ENCODE data around the gene AGMAT.
"Not testable (repeated sequence)": the region's sequence is repeated elsewhere in the genome, so short reads cannot be mapped to it uniquely, and the experiment has no call there.

AGMAT gene

GRCh38 chr1:15610167-15610566, 25.3 kb upstream of the AGMAT start:
- no peak for DNase-seq (ENCODE audit: low spot score)
- TF ChIP-seq CTCF (conservative IDR thresholded peaks at IDR 0.05; ENCODE audit: low read depth) = no peak
- ChIA-PET CTCF (no interaction called here), POLR2A (ENCODE audit: low non-redundant PET) (no interaction called here)
- H3K27ac ChIP-seq = no peak overlapping the region; the same call in 1 of the 2 replicates

- DNase-seq (ENCODE audit: low spot score) = no peak
- POLR2A ChIA-PET (ENCODE audit: low non-redundant PET) = no interaction called here
- TF ChIP-seq CTCF (conservative IDR thresholded peaks at IDR 0.05; ENCODE audit: low read depth) = no peak
- H3K27ac ChIP-seq = no peak overlapping the region
- CTCF ChIA-PET = no interaction called here
Measured at GRCh38 chr1:15609631-15610030, 24.8 kb upstream of the AGMAT start.

GRCh38 chr1:15605398-15606383, 20.8 kb upstream of the AGMAT start:
- DNase-seq (ENCODE audit: low spot score) = no peak
- CTCF ChIA-PET = interaction anchor here (0.7 kb wide), 1 partner anchor 136 kb away, joined by 3 read pairs; no protein-coding TSS in a partner anchor
- POLR2A ChIA-PET (ENCODE audit: low non-redundant PET) = interaction anchor here (0.7 kb wide), 1 partner anchor 47 kb away, joined by 3 read pairs; no protein-coding TSS in a partner anchor
- H3K27ac ChIP-seq = no peak overlapping the region
- no peak for TF ChIP-seq CTCF (conservative IDR thresholded peaks at IDR 0.05; ENCODE audit: low read depth)

GRCh38 chr1:15604400-15604799, 19.5 kb upstream of the AGMAT start:
- DNase-seq (ENCODE audit: low spot score); CTCF ChIA-PET; POLR2A ChIA-PET (ENCODE audit: low non-redundant PET): not testable (repeated sequence)
- peak overlapping the region; percentile 95 for H3K27ac ChIP-seq

- POLR2A ChIA-PET (ENCODE audit: low non-redundant PET) = interaction anchor here (0.9 to 1.4 kb wide), 2 partner anchors 13 to 76 kb away, joined by 3 to 14 read pairs; partner anchors contain the start of gene DDI2
- peak overlapping the region; percentile 95 for H3K27ac ChIP-seq
- CTCF ChIA-PET; DNase-seq (ENCODE audit: low spot score): not testable (repeated sequence)
Measured at GRCh38 chr1:15603966-15604282, 19.1 kb upstream of the AGMAT start.

- CTCF ChIA-PET = interaction anchor here (0.7 kb wide), 3 partner anchors 14 to 86 kb away, joined by 3 to 8 read pairs (median 4); no protein-coding TSS in a partner anchor
Measured at GRCh38 chr1:15603050-15603965, 18.5 kb upstream of the AGMAT start.

More at GRCh38 chr1:15603050-15603965, 18.5 kb upstream of the AGMAT start:
- peak overlapping the region; percentile 95 for H3K27ac ChIP-seq
- no peak for TF ChIP-seq CTCF (conservative IDR thresholded peaks at IDR 0.05; ENCODE audit: low read depth)
- DNase-seq (ENCODE audit: low spot score) = peak; percentile 98
- POLR2A ChIA-PET (ENCODE audit: low non-redundant PET) = interaction anchor here (0.5 to 1.4 kb wide), 4 partner anchors 14 to 162 kb away, joined by 3 to 14 read pairs (median 4); partner anchors contain the start of gene DDI2
